Measurements from ENCODE around the gene GLT1D1.

GLT1D1 gene

DNA sequence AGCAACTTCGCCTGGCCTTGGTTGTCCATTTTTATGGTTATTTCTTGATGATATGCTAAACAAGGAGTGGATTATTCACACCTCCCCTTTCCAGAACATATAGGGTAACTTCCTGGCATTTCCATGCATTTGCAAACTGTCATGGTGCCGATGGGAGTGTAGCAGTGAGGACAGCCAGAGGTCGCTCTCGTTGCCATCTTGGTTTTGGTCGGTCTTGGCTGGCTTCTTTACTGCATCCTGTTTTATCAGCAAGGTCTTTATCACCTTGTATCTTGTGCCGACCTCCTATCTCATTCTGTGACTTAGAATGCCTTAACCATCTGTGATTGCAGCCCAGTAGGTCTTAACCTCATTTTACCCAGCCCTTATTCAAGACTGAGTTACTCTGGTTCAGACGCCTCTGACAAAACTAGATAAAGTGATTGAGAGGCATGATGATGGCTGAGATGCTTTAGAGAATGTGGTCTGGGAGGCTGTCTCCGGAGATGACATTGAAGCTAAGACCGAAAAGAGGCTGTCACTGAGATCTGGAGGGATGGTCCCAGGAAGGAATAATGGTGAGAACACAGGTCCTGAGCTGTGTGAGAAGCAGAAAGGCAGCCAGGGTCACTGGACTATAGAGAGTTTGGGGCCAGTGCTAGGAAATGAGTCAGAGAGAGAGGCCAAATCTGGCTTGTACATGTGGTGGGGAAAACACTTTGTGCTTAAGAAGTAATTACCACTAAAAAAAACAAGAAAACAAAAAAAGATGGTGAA is 2.9 kb downstream of the GLT1D1 start:
- no peak for DNase-seq

DNA sequence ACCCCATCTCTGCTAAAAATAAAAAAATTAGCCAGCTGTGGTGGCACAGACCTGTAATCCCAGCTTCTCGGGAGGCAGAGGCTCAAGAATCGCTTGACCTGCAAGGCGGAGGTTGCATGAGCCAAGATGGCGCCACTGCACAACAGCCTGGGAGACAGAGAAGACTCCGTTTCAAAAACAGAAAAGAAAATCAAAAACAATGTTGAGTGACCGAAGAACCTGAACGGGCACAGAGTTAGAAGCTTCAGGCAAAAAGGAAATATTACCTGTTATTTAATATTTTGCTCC is 3.5 kb downstream of the GLT1D1 start:
- DNase-seq, result no peak

DNA sequence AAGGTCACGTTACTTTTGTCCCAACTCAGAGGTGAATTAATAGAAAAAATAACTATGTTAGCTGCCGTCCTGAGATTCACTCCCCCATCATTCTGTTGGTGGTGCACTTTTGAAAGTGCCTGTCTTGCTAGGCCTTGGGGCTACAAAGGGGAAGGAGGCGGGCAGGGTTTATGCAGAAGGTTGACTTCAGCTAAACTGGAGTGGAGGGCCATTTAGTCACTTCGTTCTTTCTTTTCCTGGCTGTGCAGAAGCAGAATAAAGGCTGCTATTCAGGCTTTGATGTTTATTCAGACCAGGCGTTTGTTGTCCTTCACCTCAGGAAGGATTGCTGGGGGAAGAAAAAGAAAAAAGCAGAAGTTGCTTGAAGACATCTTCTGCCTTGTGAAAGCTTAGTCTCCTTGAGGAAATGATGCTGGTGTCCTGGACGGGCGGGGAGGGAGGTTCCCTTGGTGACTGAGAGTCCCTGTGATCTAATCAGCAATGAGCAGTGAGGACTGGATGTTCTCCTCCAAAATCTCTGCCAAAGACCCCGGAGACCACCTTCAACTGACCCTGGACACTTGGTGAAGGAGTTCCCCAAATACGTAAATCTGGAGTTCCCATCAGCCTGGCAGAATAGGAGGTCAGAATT is 4.0 kb downstream of the GLT1D1 start:
- no peak for DNase-seq

DNA sequence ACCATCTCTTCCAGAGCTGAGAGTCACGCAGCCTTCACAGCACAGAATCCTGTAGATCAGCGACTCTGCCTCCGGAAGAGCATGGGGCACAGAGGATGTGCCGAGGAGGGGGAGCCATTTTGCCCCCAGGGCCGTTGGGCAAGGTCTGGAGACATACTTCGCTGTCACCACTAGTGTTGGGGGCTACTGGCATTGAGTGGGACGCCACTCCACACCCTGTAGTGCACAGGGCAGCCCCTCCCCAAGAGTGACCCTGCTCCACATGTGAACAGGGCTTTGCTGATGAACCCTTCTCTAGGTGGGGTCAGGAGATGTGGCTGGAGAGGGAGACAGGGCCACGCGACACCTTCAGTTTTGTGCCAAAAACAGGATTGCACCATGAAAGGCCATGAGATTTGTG is 6.0 kb downstream of the GLT1D1 start:
- DNase-seq, result no peak

DNA sequence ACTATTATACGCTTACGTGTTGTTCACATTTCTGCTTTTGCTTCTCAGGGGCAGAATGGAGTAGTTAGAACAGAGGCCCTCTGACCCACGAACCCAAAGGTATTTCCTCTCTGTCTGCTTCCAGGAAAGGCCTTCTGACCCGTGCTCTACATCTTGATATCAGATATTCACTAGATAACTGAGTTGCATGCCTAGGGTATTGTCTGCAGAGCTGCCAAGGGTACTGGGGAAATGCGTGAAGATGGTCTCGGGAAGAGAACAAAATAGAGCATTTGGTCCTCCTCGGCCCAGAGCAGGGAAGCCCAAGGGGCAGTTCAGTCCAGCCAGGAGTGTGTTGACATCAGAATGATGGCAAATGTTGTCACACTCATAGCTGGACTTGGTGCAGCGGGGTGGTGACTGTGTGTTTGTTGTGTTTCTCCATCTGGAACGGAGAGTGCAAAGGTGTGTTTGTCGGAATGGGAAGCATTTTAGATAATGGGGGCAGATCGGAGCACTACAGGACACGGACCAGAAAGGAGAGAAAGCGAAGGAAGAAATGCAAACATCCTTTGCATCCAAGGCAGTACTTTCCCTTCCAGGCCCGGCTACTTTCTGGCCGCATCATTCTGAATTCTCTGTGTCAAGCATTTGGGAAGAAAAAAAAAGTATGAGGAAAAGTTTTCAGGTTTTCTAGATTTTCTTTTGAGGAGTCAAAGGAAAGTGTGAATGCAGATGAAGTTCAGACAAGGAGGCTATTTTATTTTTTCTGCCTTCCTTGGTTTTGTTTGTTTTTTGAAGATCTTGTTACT is 8.1 kb downstream of the GLT1D1 start:
- DNase-seq, result no peak

DNA sequence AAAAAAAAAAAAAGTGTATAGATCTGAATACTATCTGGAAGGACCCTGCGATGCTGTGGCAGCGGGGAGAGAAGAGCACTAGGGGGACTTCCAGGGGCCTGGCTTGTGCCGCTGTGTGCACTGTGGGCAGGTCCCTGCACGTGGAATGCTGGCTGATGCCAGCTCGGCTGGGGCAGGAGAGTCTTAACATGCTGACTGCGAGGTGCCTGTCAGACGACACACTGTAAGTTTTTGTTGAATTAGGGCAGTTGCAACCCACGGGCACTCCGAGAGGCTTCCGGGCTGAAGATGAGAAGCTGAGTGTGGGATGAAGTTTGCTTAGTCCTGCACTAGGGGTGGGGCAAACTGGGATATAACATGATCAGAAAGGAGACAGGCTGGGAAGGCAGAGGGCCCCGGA is 10.7 kb downstream of the GLT1D1 start:
- no peak for DNase-seq

DNA sequence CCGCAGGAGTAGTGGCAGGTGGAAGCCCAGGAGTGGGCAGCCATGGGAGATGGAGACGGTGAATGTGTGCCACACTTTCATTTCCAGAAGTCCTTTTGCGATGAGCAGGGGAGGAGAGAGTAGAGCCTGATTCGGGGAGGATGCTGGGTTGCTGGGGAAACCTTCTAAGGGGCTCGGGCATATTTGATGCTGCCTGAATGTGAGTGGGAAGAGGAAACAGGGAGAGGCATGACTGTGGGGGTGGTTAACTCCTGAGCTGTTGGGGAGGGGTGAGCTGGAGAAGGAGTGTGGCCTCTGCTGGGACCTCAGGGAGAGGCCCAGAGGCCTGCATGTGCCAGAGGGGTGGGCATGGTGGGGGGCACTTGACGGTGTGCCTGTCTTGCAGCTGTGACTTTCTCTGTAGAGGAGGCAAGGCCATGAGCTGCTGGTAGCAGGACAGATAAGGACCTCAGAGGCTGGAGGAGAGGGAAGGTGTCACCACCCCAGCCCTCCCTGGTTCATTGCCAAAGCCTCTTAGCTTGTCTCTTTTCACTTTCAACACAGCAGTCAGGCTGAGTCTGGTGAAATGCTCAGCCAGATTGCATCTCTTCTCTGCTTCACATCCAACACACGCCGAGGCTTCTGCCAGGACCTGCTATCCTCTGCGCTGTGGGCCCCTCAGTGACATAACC is 11.4 kb downstream of the GLT1D1 start:
- DNase-seq, result no peak

DNA sequence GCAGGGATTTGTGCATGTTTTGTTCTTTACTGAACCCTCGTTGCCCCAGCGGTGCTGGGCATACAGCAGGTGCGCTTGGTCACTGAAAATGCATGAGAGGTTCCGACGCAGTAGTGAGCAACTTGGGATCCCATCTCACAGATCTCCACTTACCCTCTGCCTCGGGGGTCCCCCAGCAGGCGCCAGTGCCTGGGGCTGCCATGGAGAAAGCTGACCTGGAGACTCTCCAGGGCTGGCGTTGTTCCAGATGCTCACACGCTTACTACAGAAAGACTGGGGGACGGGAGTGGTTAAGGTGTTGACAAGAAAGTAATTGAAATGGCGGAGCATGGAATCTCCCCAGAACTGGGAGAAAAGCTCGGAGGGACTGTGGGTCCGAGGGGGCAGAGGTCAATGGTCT is 14.2 kb downstream of the GLT1D1 start:
- DNase-seq, result no peak

DNA sequence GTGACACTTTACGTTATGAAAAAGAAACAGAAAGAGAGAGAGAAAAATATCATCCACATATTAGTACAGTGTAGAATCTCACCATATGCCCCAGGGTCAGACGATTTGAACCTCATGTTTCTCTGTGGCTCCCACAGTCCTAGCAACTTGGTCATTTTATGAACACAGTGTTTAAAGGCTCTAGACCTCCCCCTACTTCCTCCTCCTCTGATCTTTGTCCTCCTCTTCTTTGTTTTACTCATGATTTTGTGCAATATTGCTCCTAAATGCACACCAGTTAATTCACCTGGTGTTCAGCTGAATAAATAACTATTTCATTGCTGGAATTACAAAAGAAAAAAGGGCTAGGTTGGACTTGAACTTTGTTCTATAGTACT is 18.2 kb downstream of the GLT1D1 start:
- no peak for DNase-seq

DNA sequence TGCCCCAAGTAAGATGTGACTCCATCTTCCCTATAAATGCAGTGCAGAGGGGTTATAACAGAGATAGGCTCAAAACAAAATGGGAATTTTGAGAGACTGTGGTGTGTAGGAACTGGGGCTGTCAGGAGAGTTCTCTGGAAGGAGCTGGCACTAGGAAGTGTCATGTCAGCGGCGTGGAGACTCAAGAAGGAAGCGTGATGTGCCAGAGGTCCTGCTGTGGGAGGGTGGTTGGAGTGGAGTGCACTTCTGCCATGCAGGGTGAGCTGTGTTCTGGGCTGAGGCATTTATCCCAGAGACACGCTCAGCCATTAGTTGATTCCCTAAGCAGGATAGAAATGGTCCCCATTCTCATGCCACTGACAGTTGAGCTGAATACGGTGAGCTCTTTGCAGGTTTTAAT is 19.0 kb downstream of the GLT1D1 start:
- no peak for DNase-seq

DNA sequence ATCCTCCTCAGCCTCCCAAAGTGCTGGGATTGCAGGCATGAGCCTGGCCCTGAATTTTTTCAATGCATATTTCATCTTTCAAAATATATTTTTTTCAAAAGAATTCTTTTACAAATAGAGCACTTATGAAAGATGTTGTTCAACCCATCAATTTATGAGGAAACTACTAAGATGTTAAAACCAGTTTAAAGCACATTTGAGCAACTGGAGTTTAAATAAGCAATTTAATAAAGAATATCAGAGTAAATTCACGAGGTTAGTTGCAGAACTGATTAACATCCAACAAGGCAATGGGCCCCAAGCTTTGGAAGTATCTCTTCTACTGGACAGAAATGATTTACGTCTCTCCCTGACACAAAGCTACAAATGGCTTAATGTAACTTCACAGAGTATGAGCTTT is 23.3 kb downstream of the GLT1D1 start:
- DNase-seq, result no peak

DNA sequence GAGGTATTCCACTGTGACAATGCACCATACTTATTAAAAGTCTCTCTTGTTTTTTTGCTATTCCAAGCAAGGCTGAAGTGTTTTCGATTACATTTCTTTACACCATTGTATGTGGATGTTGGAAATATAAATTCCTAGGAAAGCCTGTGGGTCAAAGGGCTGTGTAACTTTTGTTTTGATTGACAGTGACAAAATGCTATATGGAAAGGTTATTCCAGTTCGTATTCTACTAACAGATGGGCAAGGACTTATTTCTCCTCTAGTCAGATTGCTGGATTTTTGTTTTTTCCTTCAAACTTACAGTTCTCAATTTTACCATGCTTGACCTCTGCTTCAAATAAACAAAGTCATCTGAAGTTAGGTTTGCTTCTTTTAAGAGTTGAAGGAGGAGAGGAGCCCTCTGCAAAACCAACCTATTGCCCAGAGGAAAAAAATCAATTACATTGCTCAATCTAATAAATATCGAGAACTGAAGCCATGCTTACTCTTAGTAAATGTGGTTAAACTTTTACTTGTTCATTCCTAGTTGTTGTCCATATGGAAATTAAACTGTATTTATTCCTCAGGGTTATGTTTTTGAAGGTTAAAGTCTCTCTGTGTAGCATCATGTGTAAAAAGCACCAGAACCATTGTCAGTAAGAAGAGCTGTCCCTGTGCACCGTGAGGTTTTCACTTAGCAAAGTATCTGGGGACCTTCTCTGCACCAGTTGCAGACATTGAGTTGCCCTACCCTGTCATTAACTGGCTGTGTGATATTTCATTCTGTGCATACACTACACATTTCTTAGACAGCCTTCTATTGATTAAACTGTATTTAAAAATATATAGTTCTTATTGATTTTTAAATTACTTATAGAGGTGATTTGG is 26.9 kb downstream of the GLT1D1 start:
- DNase-seq, result no peak

DNA sequence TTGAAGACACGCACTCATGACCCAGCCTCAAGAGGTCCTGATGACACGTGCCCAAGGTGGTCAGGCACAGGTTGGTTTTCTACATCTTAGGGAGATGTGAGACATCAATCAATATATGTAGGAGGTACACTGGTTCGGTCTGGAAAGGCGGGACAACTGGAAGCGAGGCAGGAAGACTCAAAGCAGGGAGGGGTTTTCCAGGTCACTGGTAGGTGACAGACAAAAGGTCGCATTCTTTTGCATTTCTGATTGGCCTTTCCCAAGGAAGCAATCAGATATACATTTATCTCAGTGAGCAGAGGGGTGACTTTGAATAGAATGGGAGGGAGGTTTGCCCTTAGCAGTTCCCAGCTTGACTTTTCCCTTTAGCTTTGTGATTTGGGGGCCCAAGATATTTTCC is 38.6 kb downstream of the GLT1D1 start:
- DNase-seq, result no peak

DNA sequence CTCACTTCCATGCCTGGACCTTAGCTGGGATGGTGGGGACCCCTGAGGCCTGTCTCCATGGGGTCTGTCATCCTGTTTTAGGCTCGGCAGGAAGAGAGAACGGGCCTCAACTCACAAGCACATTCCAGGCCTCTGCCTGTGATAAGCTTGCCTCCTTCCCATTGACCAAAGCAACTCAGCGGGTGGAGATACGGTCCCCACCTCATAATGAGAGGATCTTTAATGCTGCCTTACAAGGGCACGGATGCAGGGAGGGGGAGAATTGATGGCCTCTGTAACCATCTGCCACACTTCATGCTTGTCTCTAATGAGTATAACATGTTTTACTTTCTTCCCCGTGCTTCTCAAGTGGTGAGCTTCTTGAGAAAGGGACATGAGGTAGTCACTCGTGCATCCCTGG is 50.0 kb downstream of the GLT1D1 start:
- DNase-seq, result no peak

DNA sequence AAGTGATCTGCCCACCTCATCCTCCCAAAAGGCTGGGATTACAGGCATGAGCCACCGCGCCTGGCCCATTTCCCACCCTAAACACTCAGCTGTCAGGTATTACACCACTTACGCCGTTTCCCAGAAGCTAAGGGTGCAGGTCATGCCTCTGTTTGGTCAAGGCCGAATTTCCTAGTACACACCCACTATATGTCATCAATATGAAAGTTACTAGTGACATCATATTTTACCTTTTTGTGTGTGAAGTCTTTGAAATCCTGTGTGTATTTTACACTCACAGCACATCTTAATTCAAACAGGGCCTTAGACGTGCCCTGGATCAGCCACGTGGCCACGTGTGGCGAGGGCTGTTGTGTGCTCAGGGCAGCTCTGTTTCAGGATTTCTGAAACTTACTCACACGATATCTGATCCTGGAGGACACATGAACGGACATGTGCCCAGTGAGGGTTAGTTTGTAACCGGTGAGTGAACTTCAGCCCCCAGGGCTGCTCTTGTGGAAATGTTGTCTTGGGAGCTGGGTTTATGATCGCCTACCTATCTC is 51.8 kb downstream of the GLT1D1 start:
- no peak for DNase-seq

DNA sequence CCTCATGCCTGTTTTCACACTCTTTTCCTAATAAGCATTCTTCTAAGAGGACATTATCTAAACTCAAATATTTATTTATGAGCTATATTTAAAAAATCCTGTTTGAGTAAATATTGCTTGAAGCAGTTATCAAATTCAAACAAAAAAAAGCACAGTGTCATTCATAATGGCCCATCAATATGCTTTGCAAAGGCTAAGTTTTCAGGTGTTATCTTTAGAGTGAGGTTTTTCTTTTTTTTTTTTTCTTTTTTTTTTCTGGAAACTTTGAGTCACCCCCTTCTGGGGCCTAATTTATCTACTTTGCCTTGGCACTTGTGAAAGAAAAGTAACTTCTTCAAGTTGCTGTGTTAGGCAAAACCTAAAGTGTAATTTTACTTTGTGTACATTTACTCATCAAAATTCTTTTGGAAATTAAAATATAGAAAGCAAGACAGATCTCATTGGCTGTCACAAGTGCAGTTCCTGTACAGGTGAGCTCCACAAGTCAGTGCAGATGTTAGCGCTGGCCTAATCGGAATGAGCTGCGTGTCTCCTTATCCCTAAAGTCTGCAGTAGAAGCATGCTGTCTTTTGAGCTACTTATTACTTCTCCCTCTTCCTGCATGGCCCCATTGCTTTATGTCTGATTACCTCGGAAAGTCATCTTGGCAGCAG is 53.3 kb downstream of the GLT1D1 start:
- DNase-seq, result no peak

DNA sequence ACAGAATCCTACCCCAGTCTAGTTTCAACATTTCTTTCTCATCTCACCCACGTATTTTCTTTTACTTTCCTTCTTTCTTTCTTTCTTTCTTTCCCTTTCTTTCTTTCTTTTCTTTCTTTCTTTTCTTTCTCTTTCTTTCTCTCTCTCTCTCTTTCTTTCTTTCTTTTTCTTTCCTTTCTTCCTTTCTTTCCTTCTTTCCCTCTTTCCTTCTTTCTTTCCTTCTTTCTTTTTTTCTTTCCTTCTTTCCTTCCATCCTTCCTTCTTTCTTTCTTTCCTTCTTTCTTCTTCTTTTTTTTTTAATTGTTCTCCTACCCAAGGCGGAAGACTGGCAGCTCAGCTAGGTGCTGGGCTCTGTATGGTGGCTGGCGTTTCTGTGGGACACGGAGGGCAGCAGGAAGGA is 55.0 kb downstream of the GLT1D1 start:
- DNase-seq, result no peak

DNA sequence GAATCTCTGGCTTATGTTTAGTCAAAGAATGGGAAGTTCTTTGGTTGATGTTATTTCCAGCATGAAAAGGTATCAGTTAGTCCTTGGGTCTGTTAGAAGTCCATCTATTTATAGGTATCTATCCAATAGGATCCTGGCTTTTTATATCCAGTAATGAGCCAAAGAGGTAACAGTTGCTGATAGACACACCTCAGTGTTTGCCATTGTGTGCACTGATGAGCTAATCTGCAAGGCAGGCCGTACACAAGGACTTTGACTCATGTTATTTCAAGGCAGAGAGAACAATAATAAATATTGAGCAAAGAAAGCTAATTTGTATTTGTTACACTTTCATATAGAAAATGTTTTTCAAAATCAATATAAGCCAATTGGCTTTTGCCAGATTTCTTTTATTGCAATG is 56.4 kb downstream of the GLT1D1 start:
- DNase-seq, result no peak

DNA sequence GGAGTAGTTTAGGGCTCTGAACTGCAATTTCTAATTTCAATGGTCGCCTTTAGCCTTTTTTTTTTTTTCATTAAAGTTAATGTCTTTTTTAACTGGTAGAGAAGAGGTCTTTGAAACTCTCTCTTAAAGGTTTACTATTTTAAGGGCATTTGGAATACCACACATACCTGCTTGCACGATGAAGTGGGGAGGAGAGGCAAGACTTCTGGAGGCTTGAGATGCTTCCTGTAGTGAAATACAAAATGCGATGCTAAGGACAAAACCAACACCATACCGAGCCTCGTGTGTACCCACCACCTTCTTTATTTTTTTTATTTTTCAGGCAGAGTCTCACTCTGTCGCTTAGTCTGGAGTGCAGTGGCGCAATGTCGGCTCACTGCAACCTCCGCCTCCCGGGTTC is 57.4 kb downstream of the GLT1D1 start:
- no peak for DNase-seq

DNA sequence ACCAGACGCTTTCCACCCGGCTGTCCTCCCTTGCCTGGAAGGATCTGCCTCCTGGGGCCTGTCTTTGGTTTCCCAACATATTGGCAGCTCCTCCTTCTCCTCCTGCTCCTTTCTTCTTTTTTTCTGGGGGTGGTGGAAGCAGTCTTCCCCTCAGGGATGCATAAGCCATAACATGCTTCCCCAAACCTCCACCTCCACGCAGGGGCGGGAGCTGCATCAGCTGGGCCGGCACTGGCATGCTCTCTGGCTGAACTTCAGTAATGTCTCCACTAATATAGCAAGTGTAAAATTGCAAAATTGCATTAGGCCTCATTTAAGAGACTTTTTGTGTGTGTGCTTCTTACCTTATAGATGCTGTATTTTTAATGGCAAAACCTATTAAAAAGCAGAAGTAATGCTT is 58.6 kb downstream of the GLT1D1 start:
- DNase-seq, result no peak

DNA sequence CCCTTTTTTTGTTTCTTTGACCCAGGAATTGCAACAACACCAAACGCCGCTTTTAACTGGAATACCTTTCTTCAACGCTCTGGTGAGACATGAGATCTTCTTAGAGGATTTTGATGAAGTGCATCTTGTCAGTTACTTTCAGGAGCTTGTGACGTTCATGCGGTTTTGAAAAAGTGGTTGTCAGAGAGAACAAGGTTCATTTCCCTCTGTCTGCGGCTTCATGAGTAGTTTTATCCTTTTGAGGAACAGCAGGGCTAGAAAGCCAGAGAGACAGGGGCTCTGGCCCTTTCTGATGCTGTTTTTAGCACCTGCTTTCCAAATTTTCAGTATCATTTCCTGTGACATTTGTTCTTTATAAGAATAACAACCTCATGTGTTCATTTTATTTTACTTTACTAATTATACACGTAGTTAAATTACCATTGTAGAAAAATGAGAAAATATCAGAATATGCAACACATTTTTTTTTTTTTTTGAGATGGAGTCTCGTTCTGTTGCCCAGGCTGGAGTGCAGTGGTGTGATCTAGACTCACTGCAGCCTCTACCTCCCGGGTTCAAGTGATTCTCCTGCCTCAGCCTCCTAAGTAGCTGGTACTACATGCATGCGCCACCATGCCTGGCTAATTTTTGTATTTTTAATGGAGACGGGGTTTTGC is 61.8 kb downstream of the GLT1D1 start:
- no peak for DNase-seq

DNA sequence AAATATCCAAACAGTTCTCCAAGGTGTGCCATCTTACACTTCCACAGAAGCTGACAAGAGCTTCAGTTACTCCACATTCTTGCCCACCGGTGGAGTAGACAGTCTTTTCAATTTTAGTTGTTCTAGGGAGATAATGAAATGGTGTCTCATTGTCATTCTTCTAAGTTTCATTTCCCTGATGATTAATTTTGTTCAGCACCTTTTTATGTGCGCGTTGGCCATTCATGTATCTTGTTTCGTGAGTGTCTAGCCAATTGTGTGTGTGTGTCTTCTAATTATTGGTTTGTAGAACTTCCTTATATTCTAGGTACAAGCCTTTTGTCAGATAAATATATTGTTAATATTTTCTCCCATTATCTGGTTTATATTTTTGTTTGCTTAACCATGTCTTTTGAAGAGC is 63.1 kb downstream of the GLT1D1 start:
- no peak for DNase-seq
